Kidney epithelial cell (primary cell): Measurements from ENCODE around the gene PRPSAP1. TPM values are rescaled to one million over a fixed set of nuclear protein-coding genes. Genes with fewer than 3 reads are reported as not detected.

Experiments
- DNase-seq: peaks from one replicate; pipeline ENCODE4 v3.0.0-alpha.2; 2010; ENCODE audit warnings: low read depth
- H3K27me3 ChIP-seq: 2 replicates; pipeline ENCODE4 v1.6.0; 2011; ENCODE audit warnings: low read length; ENCODE audit not compliant: control insufficient read depth, insufficient read depth
- H3K36me3 ChIP-seq: 2 replicates; pipeline ENCODE4 v1.5.1; 2011; ENCODE audit warnings: low read length; ENCODE audit not compliant: control insufficient read depth, insufficient read depth
- H3K4me3 ChIP-seq: 2 replicates; pipeline ENCODE4 v1.5.1; 2011; ENCODE audit warnings: low read depth, mild to moderate bottlenecking, control low read depth, low read length
- CTCF ChIP-seq: IDR thresholded peaks from 2 replicates; pipeline ENCODE4 v1.5.1; 2011; ENCODE audit warnings: mild to moderate bottlenecking, moderate library complexity, low read length, control low read depth, inconsistent platforms; ENCODE audit not compliant: insufficient read depth, poor library complexity, severe bottlenecking
- total RNA-seq: library from RNA; depleted of rRNA; stranded (reverse); fragments of >200 nt; gene quantifications from 2 replicates; pipeline ENCODE4 v1.2.3, GENCODE V29; 2015

The PRPSAP1 gene
- total RNA-seq, 1 donor from 2014 or later: 52.4 TPM

- no peaks in the 10 kb centered on the region for H3K36me3 ChIP-seq
- DNase-seq: no peak
- H3K4me3 ChIP-seq: no peak overlapping the region
- H3K27me3 ChIP-seq: no peaks in the 10 kb centered on the region
- TF ChIP-seq CTCF: no peak
Measured at GRCh38 chr17:76390003-76390421, 36.3 kb upstream of the PRPSAP1 start.

GRCh38 chr17:76388966-76389888, 35.5 kb upstream of the PRPSAP1 start:
- Histone ChIP-seq H3K27me3 (no peaks in the 10 kb centered on the region), H3K36me3 (no peaks in the 10 kb centered on the region), H3K4me3 (no peak overlapping the region)
- DNase-seq: no peak
- TF ChIP-seq CTCF: peak; percentile 20

- H3K27me3 ChIP-seq: no peaks in the 10 kb centered on the region
Measured at GRCh38 chr17:76386966-76387765, 33.5 kb upstream of the PRPSAP1 start.

GRCh38 chr17:76385892-76386786, 32.4 kb upstream of the PRPSAP1 start:
- H3K36me3 ChIP-seq: no peaks in the 10 kb centered on the region
- no peak for DNase-seq
- H3K27me3 ChIP-seq: no peaks in the 10 kb centered on the region
- peak overlapping the region; percentile 51 for H3K4me3 ChIP-seq
- TF ChIP-seq CTCF: peak; percentile 84

More at GRCh38 chr17:76386966-76387765, 33.5 kb upstream of the PRPSAP1 start:
- no peak for TF ChIP-seq CTCF
- DNase-seq: no peak
- no peak overlapping the region for H3K4me3 ChIP-seq
- no peaks in the 10 kb centered on the region for H3K36me3 ChIP-seq
